Stomach smooth muscle (tissue), 2 donors: ENCODE data around the gene BCL10.
"Not testable (repeated sequence)": the region's sequence is repeated elsewhere in the genome, so short reads cannot be mapped to it uniquely, and the experiment has no call there.

ENCODE experiments used
- H3K27ac ChIP-seq: one replicate; pipeline ENCODE4 v1.7.0; 2013; ENCODE audit warnings: mild to moderate bottlenecking, low read length, inconsistent platforms
- H3K27me3 ChIP-seq, 2 donors: one replicate each; pipeline ENCODE4 v1.7.0; 2013; ENCODE audit warnings: low read length in 2 of 2; ENCODE audit not compliant: insufficient read depth in 2 of 2, control insufficient read depth in 1 of 2
- H3K36me3 ChIP-seq, 2 donors: one replicate each; pipeline ENCODE4 v1.7.0; 2013; ENCODE audit warnings: low read length in 2 of 2; ENCODE audit not compliant: control insufficient read depth in 2 of 2, insufficient read depth in 2 of 2
- H3K4me1 ChIP-seq: one replicate; pipeline ENCODE4 v1.7.0; 2013; ENCODE audit warnings: low read length; ENCODE audit not compliant: control insufficient read depth, insufficient read depth
- H3K4me3 ChIP-seq, 2 donors: one replicate each; pipeline ENCODE4 v1.7.0; 2013; ENCODE audit warnings: low read length in 2 of 2
- H3K9ac ChIP-seq, 2 donors: one replicate each; pipeline ENCODE4 v1.7.0; 2013; ENCODE audit warnings: low read length in 2 of 2, mild to moderate bottlenecking in 1 of 2
- H3K9me3 ChIP-seq, 2 donors: one replicate each; pipeline ENCODE4 v1.7.0; 2013; ENCODE audit warnings: low read length in 2 of 2; ENCODE audit not compliant: control insufficient read depth in 2 of 2
- donor health status: healthy.
- donor health status: Pancreatic carcinoma.

BCL10 gene

DNA sequence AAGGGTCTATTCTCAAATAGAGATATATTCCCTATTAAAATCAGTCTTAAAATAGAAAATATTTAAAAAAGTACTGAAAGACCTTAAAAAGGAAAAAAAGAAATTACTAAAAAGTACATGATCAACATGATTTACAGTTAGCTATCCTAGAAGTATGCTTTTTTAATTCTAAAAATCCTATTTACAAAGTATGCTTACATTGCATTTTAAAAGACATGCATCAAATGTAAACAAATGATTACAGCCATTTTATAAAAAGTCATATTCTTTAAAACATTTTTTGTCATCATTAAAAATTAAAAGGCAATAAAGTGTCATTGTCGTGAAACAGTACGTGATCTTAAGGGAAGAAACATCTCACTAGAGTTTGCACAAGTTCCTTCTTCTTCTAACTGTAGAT lies 9.1 kb downstream of the BCL10 start:
- Histone ChIP-seq H3K9me3 (no peaks in the 10 kb centered on the region), H3K36me3 (peaks cover 19 to 24% of the 10 kb centered on the region in 2 donors), H3K4me1 (no peaks in the 10 kb centered on the region), H3K27ac (no peak overlapping the region), H3K9ac (no peak overlapping the region), H3K27me3 (no peaks in the 10 kb centered on the region), H3K4me3 (no peak overlapping the region)

DNA sequence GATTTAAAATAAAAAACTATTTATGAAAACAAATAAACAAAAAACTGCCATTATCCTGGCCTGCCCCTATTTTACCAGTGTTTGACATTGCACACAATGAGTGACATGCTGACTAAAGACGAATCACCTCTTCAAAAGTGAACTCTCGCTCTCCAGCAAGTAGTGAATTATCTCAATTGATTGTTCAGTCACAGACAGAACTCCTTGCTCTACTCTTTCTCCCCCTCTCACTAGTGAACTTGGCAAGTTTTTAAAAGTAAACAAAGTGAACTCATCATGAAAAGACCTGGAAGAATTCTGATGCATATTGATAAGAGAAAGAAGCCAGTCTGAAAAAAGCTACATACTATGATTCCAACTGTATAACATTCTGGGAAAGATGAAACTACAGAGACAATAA lies 12.3 kb downstream of the BCL10 start:
- no peak overlapping the region for H3K4me3 ChIP-seq
- H3K36me3 ChIP-seq: peaks cover 9 to 10% of the 10 kb centered on the region in 2 donors
- no peak overlapping the region for H3K9ac ChIP-seq
- no peaks in the 10 kb centered on the region for H3K9me3 ChIP-seq
- H3K27ac ChIP-seq: no peak overlapping the region
- H3K27me3 ChIP-seq: no peaks in the 10 kb centered on the region
- peaks cover 4% of the 10 kb centered on the region for H3K4me1 ChIP-seq

- Histone ChIP-seq H3K9me3 (no peaks in the 10 kb centered on the region), H3K27me3 (no peaks in the 10 kb centered on the region), H3K36me3 (peaks cover 4 to 5% of the 10 kb centered on the region in 2 donors), H3K9ac (no peak overlapping the region), H3K4me3 (no peak overlapping the region), H3K27ac (no peak overlapping the region), H3K4me1 (peaks cover 13% of the 10 kb centered on the region)
Measured at GRCh38 chr1:85262985-85263384, 13.4 kb downstream of the BCL10 start.

DNA sequence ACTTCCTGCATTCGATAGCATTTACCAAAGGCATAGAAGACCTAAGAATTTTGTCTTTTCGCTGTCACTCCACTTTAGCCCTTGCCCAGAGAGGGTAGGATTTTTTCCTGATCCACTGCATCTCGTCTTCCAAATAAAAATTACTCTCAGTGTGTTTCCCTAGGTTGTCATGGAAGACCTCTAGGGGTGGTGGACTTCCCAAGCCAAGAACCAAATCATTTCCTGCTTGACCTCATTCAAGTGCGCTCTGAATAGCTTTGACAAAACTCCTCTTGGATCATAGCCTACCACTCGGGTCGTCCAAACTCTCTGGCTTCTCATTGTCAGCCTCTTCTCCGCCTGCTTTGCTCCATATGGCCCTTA lies 16.5 kb downstream of the BCL10 start:
- H3K4me3 ChIP-seq: peak overlapping the region; percentile 82 to 95
- H3K27ac ChIP-seq: peak overlapping the region; percentile 56
- peak overlapping the region; percentile 51 to 79 for H3K9ac ChIP-seq
- H3K36me3 ChIP-seq: peaks cover 0 to 8% of the 10 kb centered on the region in 2 donors
- no peaks in the 10 kb centered on the region for H3K27me3 ChIP-seq
- peaks cover 13% of the 10 kb centered on the region for H3K4me1 ChIP-seq
- H3K9me3 ChIP-seq: no peaks in the 10 kb centered on the region

GRCh38 chr1:85259118-85259911 lies 17.1 kb downstream of the BCL10 start, which contains the start of gene C1orf52:
Gene C1orf52, minus strand, starts transcription at chr1:85259662. Its CDS starts 29 bp downstream, at chr1:85259633.
- Histone ChIP-seq H3K4me3 (peak within 1 kb of the TSS; percentile 82 to 95), H3K4me1 (peaks cover 13% of the 10 kb centered on the region), H3K27me3 (no peaks in the 10 kb centered on the region), H3K27ac (peak within 1 kb of the TSS; percentile 56), H3K9ac (peak within 1 kb of the TSS; percentile 79 to 89), H3K36me3 (peaks cover 0 to 8% of the 10 kb centered on the region in 2 donors), H3K9me3 (no peaks in the 10 kb centered on the region)

GRCh38 chr1:85258536-85259117 lies 17.8 kb downstream of the BCL10 start:
- H3K4me3 ChIP-seq: peak overlapping the region; percentile 82 to 95
- H3K27me3 ChIP-seq: no peaks in the 10 kb centered on the region
- peak overlapping the region; percentile 56 for H3K27ac ChIP-seq
- H3K9me3 ChIP-seq: no peaks in the 10 kb centered on the region
- peak overlapping the region; percentile 0 to 79 for H3K9ac ChIP-seq
- peaks cover 0 to 8% of the 10 kb centered on the region in 2 donors for H3K36me3 ChIP-seq
- H3K4me1 ChIP-seq: peaks cover 13% of the 10 kb centered on the region

- H3K9ac ChIP-seq, H3K27ac ChIP-seq, H3K36me3 ChIP-seq, H3K4me3 ChIP-seq, H3K9me3 ChIP-seq, H3K27me3 ChIP-seq: not testable (repeated sequence)
- peaks cover 19% of the 10 kb centered on the region for H3K4me1 ChIP-seq
Measured at GRCh38 chr1:85249042-85249441, 27.4 kb downstream of the BCL10 start.

GRCh38 chr1:85245891-85246290 lies 30.5 kb downstream of the BCL10 start:
- Histone ChIP-seq H3K9ac (no peak overlapping the region), H3K27ac (peak overlapping the region; percentile 37), H3K4me3 (no peak overlapping the region), H3K36me3 (no peaks in the 10 kb centered on the region), H3K4me1 (peaks cover 30% of the 10 kb centered on the region), H3K27me3 (no peaks in the 10 kb centered on the region), H3K9me3 (no peaks in the 10 kb centered on the region)

DNA sequence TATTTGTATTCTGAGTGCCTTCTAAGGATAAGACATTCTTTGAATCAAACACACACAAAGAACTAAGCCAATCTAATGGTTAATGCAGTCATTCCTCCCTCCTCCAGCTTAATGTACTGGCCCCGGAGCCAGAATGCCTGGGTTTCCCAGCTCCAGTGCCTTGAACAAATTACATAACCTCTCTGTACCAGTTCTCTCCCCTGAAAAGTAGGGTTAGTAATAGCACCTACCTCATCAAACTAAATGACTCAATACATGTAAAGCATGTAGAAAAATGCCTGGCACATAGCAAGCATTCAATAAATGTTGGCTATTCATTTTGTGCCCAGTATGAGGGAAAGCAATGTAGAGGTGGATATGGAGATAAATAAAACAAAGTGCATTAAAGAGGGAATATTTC lies 31.0 kb downstream of the BCL10 start:
- Histone ChIP-seq H3K36me3 (no peaks in the 10 kb centered on the region), H3K4me1 (peaks cover 33% of the 10 kb centered on the region), H3K4me3 (no peak overlapping the region), H3K9ac (no peak overlapping the region), H3K27ac (peak overlapping the region; percentile 37), H3K27me3 (no peaks in the 10 kb centered on the region), H3K9me3 (no peaks in the 10 kb centered on the region)

DNA sequence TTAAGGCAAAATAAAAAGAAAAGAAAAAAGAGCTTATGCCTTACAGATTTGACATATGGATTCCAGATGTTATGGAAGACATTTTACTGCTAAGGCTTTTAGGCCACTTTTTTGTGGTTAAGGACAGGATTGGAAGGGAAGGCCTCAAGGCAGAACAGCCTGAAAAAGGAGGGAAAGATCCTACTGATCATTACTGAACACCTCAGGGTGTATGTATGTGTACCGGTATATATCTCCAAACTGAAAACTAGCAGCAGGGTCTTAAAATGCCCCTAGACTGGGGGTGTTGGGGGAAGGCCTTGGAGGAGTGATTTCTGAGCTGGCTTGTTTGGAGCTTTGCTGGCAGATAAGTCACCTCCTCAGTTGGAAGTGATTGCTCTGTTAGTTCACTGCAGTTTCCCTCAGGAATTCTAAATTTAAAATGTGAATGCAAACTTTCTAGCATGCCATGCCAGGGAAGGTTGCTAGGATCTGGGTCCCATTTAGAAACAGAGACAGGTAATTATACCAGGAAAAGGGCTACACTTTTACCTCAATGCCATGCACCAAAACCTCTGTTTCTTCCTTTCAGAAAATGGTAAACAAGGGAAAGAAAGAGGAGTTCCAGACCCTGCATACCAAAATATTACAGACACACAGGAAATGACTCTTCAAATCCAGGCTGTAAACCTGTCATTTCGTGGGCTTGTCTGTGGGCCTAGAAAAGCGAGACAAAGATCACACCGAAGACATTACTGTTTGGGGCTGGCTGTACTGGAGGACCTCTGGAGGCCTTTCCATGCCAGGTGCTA lies 32.0 kb downstream of the BCL10 start:
- H3K27me3 ChIP-seq: no peaks in the 10 kb centered on the region
- H3K9me3 ChIP-seq: no peaks in the 10 kb centered on the region
- peak overlapping the region; percentile 65 for H3K27ac ChIP-seq
- no peak overlapping the region for H3K9ac ChIP-seq
- H3K4me1 ChIP-seq: peaks cover 36% of the 10 kb centered on the region
- H3K36me3 ChIP-seq: no peaks in the 10 kb centered on the region
- H3K4me3 ChIP-seq: peak overlapping the region in 1 of 2 donors; percentile 44
